ENCODE results near the gene TAF15.

DNA sequence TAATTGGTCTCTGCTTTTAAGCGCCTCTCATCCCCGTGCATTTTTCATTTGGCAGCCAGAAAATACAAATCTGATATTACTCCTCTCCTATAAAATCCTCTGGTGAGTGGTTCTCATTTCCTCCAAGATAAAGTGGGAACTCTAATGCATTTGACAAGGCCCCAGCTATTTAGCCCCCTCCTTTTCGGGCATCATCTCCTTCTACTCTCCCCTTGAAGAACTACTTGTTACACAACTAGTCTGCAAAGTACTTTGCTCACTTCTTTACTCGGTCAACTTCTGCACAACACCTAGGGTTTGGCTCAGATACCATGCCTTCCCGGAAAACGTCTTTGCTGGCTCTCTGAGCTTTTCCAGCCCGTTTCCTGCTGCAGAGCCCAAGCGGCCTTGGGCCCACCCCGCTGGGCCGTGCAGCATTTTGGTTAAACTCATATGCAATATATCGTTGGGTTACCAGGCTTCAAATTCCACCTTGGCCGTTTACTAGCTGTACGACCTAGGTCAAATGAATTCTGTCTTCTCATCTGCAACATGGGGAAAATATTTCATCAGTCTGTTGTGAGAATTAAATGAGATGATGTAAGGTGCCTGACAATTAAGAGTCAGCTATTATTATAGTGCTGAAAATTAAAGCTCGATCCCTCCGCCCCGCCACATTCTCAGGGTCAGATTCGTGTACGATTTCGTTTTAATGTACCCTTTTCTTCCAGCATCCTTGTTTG lies 883 bp upstream of the TAF15 start:
- no peak for TF ChIP-seq POLR2A (IDR thresholded peaks at IDR 0.05; ENCODE audit: low read depth, low read length)
- no peak for TF ChIP-seq POU2F2 (IDR thresholded peaks at IDR 0.05; ENCODE audit: low read depth, low read length)
- no peak for TF ChIP-seq SPI1 (IDR thresholded peaks at IDR 0.05; ENCODE audit: low read depth, low read length)
- no peak for TF ChIP-seq TAF1 (IDR thresholded peaks at IDR 0.05; ENCODE audit: low read depth, low read length)
- TF ChIP-seq POLR2AphosphoS5 (IDR thresholded peaks at IDR 0.05; ENCODE audit: low read depth, low read length), result no peak
- TF ChIP-seq PAX5 (IDR thresholded peaks at IDR 0.05; ENCODE audit: insufficient read depth, low read length, severe bottlenecking), result no peak

All from GM12891 (cell line).